Effector memory CD8-positive, alpha-beta T cell (primary cell): ENCODE measurements around the gene SERPINA12.

Experiments
- ATAC-seq: fragments of 150-1000 bp; cut with Tn5 transposase; replicated peaks from 2 replicates; pipeline ENCODE4 v1.10.0; 2021; ENCODE audit warnings: mild to moderate bottlenecking, moderate library complexity
- DNase-seq, 3 experiments: peaks; one replicate each; pipeline ENCODE4 v3.0.0; 2021
- H3K27ac Mint-ChIP-seq, 2 donors: one replicate each; pipeline ENCODE4 v1.8.0; 2022; ENCODE audit warnings: mild to moderate bottlenecking in 2 of 2, mixed read lengths in 2 of 2, moderate library complexity in 2 of 2
- H3K27me3 Mint-ChIP-seq, 2 donors: one replicate each; pipeline ENCODE4 v1.8.0; 2022; ENCODE audit warnings: mixed read lengths in 2 of 2
- H3K36me3 Mint-ChIP-seq: one replicate; pipeline ENCODE4 v1.8.0; 2022; ENCODE audit warnings: mild to moderate bottlenecking, moderate library complexity, mixed read lengths; ENCODE audit not compliant: insufficient read depth
- H3K4me1 Mint-ChIP-seq, 2 donors: one replicate each; pipeline ENCODE4 v1.8.0; 2022; ENCODE audit warnings: low read depth in 2 of 2, mixed read lengths in 2 of 2
- H3K4me3 Mint-ChIP-seq, 2 donors: one replicate each; pipeline ENCODE4 v1.8.0; 2022; ENCODE audit warnings: mild to moderate bottlenecking in 2 of 2, mixed read lengths in 2 of 2, moderate library complexity in 2 of 2
- H3K9me3 Mint-ChIP-seq, 2 donors: one replicate each; pipeline ENCODE4 v1.8.0; 2022; ENCODE audit warnings: mixed read lengths in 2 of 2

The SERPINA12 gene

DNA sequence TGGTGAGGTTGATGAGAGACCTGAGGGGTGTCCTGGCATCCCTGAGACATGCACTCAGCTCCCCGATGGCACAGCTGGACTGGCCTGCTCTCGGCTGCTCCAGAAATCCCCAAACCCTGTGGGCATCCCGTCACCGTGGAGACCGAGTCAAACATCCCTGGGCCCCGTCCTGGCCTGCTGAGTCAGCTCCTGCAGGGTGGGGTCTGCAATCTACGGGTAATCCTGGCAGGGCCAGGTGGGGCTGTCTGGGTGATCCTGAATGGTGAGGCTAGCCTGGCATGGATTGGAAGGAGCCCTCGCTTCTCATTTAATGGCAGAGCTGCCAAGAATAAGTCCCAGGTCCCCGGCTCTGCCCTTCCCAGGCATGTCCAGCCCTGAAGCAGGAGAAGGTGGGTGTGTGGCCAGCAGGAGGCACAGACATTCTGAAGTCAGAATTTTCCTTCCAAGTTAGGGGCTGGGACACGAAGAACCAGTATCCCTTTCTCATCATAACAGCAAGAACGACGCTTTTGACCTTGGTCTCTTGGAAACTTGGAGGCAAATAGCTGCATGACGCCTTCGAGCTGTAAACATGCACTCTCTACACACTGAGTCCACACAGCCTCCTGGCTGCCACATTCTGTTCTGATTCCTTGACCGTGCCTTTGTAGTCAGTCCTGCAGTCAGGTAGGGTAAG lies 34.3 kb upstream of the SERPINA12 start:
- ATAC-seq: no peak
- Mint-ChIP-seq H3K27ac (no peak overlapping the region), H3K9me3 (peaks cover 0 to 5% of the 10 kb centered on the region in 2 donors), H3K36me3 (no peaks in the 10 kb centered on the region), H3K4me3 (no peak overlapping the region), H3K4me1 (no peaks in the 10 kb centered on the region), H3K27me3 (peaks cover 16 to 64% of the 10 kb centered on the region in 2 donors)
- no peak for DNase-seq

GRCh38 chr14:94542811-94543440 lies 33.7 kb upstream of the SERPINA12 start:
- Mint-ChIP-seq H3K27me3 (peaks cover 21 to 60% of the 10 kb centered on the region in 2 donors), H3K27ac (no peak overlapping the region), H3K4me3 (no peak overlapping the region), H3K4me1 (no peaks in the 10 kb centered on the region), H3K9me3 (peaks cover 0 to 5% of the 10 kb centered on the region in 2 donors), H3K36me3 (no peaks in the 10 kb centered on the region)
- DNase-seq: no peak
- ATAC-seq: no peak

- no peak overlapping the region for H3K4me3 Mint-ChIP-seq
- H3K9me3 Mint-ChIP-seq: peaks cover 0 to 5% of the 10 kb centered on the region in 2 donors
- no peak overlapping the region for H3K27ac Mint-ChIP-seq
- DNase-seq: no peak
- H3K4me1 Mint-ChIP-seq: no peaks in the 10 kb centered on the region
- peaks cover 16 to 60% of the 10 kb centered on the region in 2 donors for H3K27me3 Mint-ChIP-seq
- no peak for ATAC-seq
- no peaks in the 10 kb centered on the region for H3K36me3 Mint-ChIP-seq
Observed at GRCh38 chr14:94542111-94542810, 33.0 kb upstream of the SERPINA12 start.

DNA sequence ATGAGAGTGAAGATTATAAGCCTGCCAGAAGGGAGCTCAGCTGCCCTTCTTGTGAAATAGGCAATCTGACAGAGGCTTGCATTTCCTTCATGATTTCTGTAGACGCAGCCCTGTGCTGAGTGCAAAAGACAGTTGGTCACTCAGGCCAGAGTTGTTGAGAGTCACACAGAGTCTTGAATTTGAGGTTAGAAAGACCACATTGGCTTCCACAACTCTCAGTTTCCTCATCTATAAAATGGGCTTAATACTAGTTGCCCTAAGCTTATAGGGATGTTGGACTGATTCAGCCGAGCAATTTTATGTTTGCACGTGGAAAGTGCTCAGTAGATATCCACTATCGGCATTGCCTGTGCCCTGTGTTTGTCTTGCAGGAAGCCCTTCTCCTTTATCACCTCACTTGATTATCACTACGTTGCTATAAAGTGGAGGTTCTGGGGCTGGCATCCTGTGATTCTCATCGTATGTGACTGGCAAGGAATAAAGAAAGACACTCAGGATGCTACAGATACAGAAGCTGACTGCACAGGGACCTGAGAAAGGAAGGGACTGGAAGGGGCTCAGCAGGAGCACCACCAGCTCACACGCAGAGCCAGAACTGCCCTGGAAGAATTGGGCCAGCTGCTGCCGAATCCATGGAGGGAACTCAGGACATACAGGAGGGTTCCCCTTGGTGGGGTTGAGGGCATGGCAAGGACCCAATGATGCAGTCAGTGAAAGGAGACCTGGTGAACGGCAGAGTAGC lies 32.1 kb upstream of the SERPINA12 start:
- peaks cover 15 to 60% of the 10 kb centered on the region in 2 donors for H3K27me3 Mint-ChIP-seq
- H3K4me1 Mint-ChIP-seq: no peaks in the 10 kb centered on the region
- no peak for DNase-seq
- no peak overlapping the region for H3K27ac Mint-ChIP-seq
- no peaks in the 10 kb centered on the region for H3K36me3 Mint-ChIP-seq
- H3K9me3 Mint-ChIP-seq: peaks cover 0 to under 1% of the 10 kb centered on the region in 2 donors
- no peak overlapping the region for H3K4me3 Mint-ChIP-seq
- ATAC-seq: no peak

- Mint-ChIP-seq H3K27me3 (peaks cover 6 to 48% of the 10 kb centered on the region in 2 donors), H3K36me3 (no peaks in the 10 kb centered on the region), H3K9me3 (no peaks in the 10 kb centered on the region), H3K27ac (no peak overlapping the region), H3K4me3 (no peak overlapping the region), H3K4me1 (no peaks in the 10 kb centered on the region)
- DNase-seq: no peak
- ATAC-seq: no peak
Observed at GRCh38 chr14:94540031-94540794, 30.9 kb upstream of the SERPINA12 start.

- no peak for ATAC-seq
- no peaks in the 10 kb centered on the region for H3K36me3 Mint-ChIP-seq
- no peak for DNase-seq
- H3K4me1 Mint-ChIP-seq: no peaks in the 10 kb centered on the region
- H3K9me3 Mint-ChIP-seq: no peaks in the 10 kb centered on the region
- no peak overlapping the region for H3K27ac Mint-ChIP-seq
- no peak overlapping the region for H3K4me3 Mint-ChIP-seq
- H3K27me3 Mint-ChIP-seq: peaks cover 6 to 45% of the 10 kb centered on the region in 2 donors
Observed at GRCh38 chr14:94539181-94539580, 29.9 kb upstream of the SERPINA12 start.

DNA sequence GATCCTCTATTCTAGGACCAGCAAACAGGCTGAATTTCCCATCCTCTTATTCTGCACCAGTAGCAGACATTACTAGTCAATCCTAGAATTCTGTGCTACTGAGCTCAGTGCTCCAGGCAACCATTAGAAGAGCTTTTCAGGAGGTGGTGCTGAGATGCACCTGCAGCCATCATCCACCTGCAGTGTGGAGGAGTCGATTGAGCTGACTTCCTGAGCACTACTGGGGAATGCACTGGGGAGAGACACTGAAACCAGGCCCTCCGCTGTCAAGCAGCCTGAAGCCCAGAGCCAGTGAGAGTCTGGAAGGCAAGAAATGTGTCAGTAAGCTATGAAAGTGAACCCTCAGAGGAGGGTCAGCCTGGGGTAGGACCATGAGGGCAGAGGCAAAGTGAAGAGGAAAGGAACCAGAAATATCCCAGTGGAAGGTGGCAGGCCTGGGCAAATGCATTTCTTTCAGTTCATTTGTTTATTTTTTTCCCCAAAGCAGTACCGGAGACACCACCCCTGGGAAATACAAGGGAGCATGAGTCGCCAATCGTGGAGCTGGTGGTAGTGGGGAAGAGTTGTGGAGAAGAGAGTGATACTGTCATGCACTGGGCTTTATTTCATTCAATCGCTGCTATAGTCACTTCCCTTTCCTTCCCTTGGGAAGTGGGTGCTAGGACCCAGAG lies 28.9 kb upstream of the SERPINA12 start:
- H3K9me3 Mint-ChIP-seq: no peaks in the 10 kb centered on the region
- no peaks in the 10 kb centered on the region for H3K4me1 Mint-ChIP-seq
- peaks cover 6 to 50% of the 10 kb centered on the region in 2 donors for H3K27me3 Mint-ChIP-seq
- no peak overlapping the region for H3K27ac Mint-ChIP-seq
- no peak for ATAC-seq
- no peak for DNase-seq
- no peaks in the 10 kb centered on the region for H3K36me3 Mint-ChIP-seq
- no peak overlapping the region for H3K4me3 Mint-ChIP-seq

DNA sequence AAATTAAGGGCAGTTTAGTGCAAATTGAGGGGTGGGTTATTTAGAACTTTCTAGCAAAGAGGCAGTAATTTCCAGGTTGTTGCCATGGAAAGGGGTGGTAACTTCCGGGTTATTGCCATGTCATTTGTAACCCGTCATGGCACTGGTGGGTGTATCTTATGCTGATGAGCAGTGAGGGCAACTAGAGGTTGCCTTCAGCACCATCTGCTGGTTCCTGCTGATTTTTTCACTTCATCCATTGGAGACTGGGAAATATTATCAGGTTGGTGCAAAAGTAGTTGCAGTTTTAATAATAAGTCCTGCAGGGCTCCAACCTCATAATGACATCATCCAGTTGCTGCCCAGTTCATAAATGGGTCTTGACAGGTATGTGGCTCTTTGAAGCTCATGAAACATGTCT lies 27.6 kb upstream of the SERPINA12 start:
- DNase-seq (no peak), ATAC-seq (no peak)
- peaks cover 6 to 43% of the 10 kb centered on the region in 2 donors for H3K27me3 Mint-ChIP-seq
- no peaks in the 10 kb centered on the region for H3K36me3 Mint-ChIP-seq
- H3K27ac Mint-ChIP-seq: no peak overlapping the region
- H3K4me1 Mint-ChIP-seq: no peaks in the 10 kb centered on the region
- no peak overlapping the region for H3K4me3 Mint-ChIP-seq
- no peaks in the 10 kb centered on the region for H3K9me3 Mint-ChIP-seq

GRCh38 chr14:94535506-94535905 lies 26.2 kb upstream of the SERPINA12 start:
- Mint-ChIP-seq H3K9me3 (no peaks in the 10 kb centered on the region), H3K27me3 (peaks cover 6 to 39% of the 10 kb centered on the region in 2 donors), H3K4me1 (no peaks in the 10 kb centered on the region), H3K4me3 (no peak overlapping the region), H3K27ac (no peak overlapping the region), H3K36me3 (no peaks in the 10 kb centered on the region)
- DNase-seq: no peak
- no peak for ATAC-seq

DNA sequence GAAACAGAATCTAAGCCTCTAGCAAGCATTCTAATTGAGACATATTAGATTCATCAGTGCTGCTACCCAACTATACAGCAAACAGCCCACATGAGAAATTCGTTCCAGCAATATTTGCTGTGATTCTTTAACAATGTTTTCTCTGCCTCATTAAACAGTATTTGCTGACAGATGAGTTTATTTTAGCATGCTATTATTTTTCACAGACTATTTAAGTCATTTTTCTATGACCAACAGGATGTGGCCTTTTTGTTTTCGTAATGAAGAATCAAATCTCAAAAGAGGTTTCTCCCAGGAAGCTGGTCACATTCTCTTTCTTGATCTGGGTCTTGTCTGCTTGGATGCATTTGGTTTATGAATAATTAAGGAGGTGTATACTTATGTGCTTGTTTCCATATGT lies 23.2 kb upstream of the SERPINA12 start:
- H3K27me3 Mint-ChIP-seq: peaks cover 2 to 16% of the 10 kb centered on the region in 2 donors
- no peak overlapping the region for H3K27ac Mint-ChIP-seq
- no peaks in the 10 kb centered on the region for H3K4me1 Mint-ChIP-seq
- ATAC-seq (no peak), DNase-seq (no peak)
- H3K9me3 Mint-ChIP-seq: no peaks in the 10 kb centered on the region
- H3K36me3 Mint-ChIP-seq: no peaks in the 10 kb centered on the region
- H3K4me3 Mint-ChIP-seq: no peak overlapping the region

DNA sequence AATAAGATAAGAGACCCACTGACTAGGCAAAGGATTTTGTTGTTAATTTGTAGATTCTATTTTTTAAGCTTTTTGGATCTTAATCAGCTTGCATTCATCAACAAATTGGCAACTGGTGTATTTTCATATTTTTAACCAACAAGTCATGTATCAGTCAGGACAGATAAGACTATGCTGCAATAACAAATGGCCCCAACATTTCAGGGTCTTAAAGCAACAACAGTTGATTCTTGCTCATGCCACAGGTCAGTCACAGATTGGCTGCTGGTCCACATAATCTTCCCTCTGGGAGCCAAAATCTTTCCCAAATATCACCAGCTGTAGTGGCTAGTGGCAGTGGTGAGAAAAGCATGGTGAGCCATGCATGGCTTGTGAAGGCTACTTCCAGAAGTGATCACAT lies 21.9 kb upstream of the SERPINA12 start:
- Mint-ChIP-seq H3K27me3 (peaks cover 11 to 22% of the 10 kb centered on the region in 2 donors), H3K4me3 (no peak overlapping the region), H3K4me1 (no peaks in the 10 kb centered on the region), H3K9me3 (peaks cover 0 to 3% of the 10 kb centered on the region in 2 donors), H3K27ac (no peak overlapping the region), H3K36me3 (no peaks in the 10 kb centered on the region)
- DNase-seq (no peak), ATAC-seq (no peak)

- Mint-ChIP-seq H3K9me3 (peaks cover 8 to 11% of the 10 kb centered on the region in 2 donors), H3K27me3 (peaks cover 38 to 45% of the 10 kb centered on the region in 2 donors), H3K36me3 (no peaks in the 10 kb centered on the region), H3K27ac (no peak overlapping the region), H3K4me1 (no peaks in the 10 kb centered on the region), H3K4me3 (no peak overlapping the region)
- DNase-seq (no peak), ATAC-seq (no peak)
Observed at GRCh38 chr14:94524093-94524492, 14.8 kb upstream of the SERPINA12 start.
